ENCODE results near the gene ZSWIM4.

ZSWIM4 gene

GRCh38 chr19:13880059-13881043, 85.1 kb downstream of the ZSWIM4 start:
- H3K36me3 ChIP-seq (ENCODE audit: control insufficient read depth in 5 of 5, insufficient read depth in 5 of 5, low read length in 5 of 5): no peaks in the 10 kb centered on the region
- H3K4me3 ChIP-seq (ENCODE audit: low read depth in 1 of 5, low read length in 5 of 5): peak overlapping the region in 4 of 5 donors; percentile 42 to 46 (median 44)
- H3K27me3 ChIP-seq (ENCODE audit: control insufficient read depth in 5 of 5, insufficient read depth in 4 of 5, low read length in 5 of 5): peaks cover 0 to 2% (median 0%) of the 10 kb centered on the region in 5 donors
- peaks cover 0 to 28% (median 20%) of the 10 kb centered on the region in 5 donors for H3K4me1 ChIP-seq (ENCODE audit: control insufficient read depth in 5 of 5, insufficient read depth in 5 of 5, low read length in 5 of 5)
- peak overlapping the region; percentile 54 for H3K27ac ChIP-seq (ENCODE audit: low read depth, low read length)
- H3K9me3 ChIP-seq (ENCODE audit: control insufficient read depth in 5 of 5, low read length in 5 of 5): no peaks in the 10 kb centered on the region
- H3K9ac ChIP-seq (ENCODE audit: low read length in 5 of 5): peak overlapping the region in 3 of 5 donors; percentile 8 to 69 (median 64)

- peak overlapping the region; percentile 54 for H3K27ac ChIP-seq (ENCODE audit: low read depth, low read length)
- no peaks in the 10 kb centered on the region for H3K36me3 ChIP-seq (ENCODE audit: control insufficient read depth in 5 of 5, insufficient read depth in 5 of 5, low read length in 5 of 5)
- H3K4me1 ChIP-seq (ENCODE audit: control insufficient read depth in 5 of 5, insufficient read depth in 5 of 5, low read length in 5 of 5): peaks cover 0 to 28% (median 20%) of the 10 kb centered on the region in 5 donors
- no peak overlapping the region for H3K9ac ChIP-seq (ENCODE audit: low read length in 5 of 5)
- peaks cover 0 to 2% (median 0%) of the 10 kb centered on the region in 5 donors for H3K27me3 ChIP-seq (ENCODE audit: control insufficient read depth in 5 of 5, insufficient read depth in 4 of 5, low read length in 5 of 5)
- no peak overlapping the region for H3K4me3 ChIP-seq (ENCODE audit: low read depth in 1 of 5, low read length in 5 of 5)
- no peaks in the 10 kb centered on the region for H3K9me3 ChIP-seq (ENCODE audit: control insufficient read depth in 5 of 5, low read length in 5 of 5)
Observed at GRCh38 chr19:13881251-13881691, 86.0 kb downstream of the ZSWIM4 start.

Measured in subcutaneous abdominal adipose tissue (tissue), 5 donors.